H1 (cell line): ENCODE data around the gene GIGYF2. TPM values are rescaled to one million over a fixed set of nuclear protein-coding genes. Genes with fewer than 3 reads are reported as not detected.

Source experiments
- CTCF ChIA-PET: fragments of 300-600 bp; sonication (Branson Sonifier 250); formaldehyde crosslinking; loops from one replicate; lab custom pipeline; 2021; ENCODE audit not compliant: partially characterized antibody; lab: Charles Lee
- POLR2A ChIA-PET: fragments of 300-600 bp; sonication (Branson Sonifier 250); formaldehyde crosslinking; loops from one replicate; lab custom pipeline; 2021; ENCODE audit warnings: inconsistent platforms; ENCODE audit not compliant: partially characterized antibody; lab: Charles Lee
- DNase-seq, 2 experiments: peaks; one replicate each; pipeline versions ENCODE4 v3.0.0 to v3.0.0-alpha.2; 2010 to 2022; ENCODE audit warnings: low spot score in 2 of 2, low read depth in 1 of 2, mixed read lengths in 1 of 2
- FAIRE-seq: peaks from 2 replicates; lab custom pipeline; 2011; peaks lifted over from hg19 to GRCh38; lab: Jason Lieb, UNC
- H2AFZ ChIP-seq: 2 replicates; pipeline ENCODE4 v1.8.1; 2012; ENCODE audit warnings: low read length, inconsistent platforms
- H2AK5ac ChIP-seq: 2 replicates; pipeline ENCODE4 v1.6.1; 2013; ENCODE audit warnings: low read depth, low read length
- H2BK120ac ChIP-seq: replicated peaks from 2 replicates; pipeline ENCODE3; 2013; ENCODE audit warnings: low read depth, low read length, inconsistent platforms
- H2BK12ac ChIP-seq: 2 replicates; pipeline ENCODE4 v1.6.1; 2013; ENCODE audit warnings: low read depth, low read length
- H2BK15ac ChIP-seq: 2 replicates; pipeline ENCODE4 v1.6.1; 2013; ENCODE audit warnings: low read length
- H2BK20ac ChIP-seq: 2 replicates; pipeline ENCODE4 v1.6.1; 2013; ENCODE audit warnings: low read length
- H2BK5ac ChIP-seq: 2 replicates; pipeline ENCODE4 v1.6.1; 2013; ENCODE audit warnings: low read depth, low read length
- H3K14ac ChIP-seq: 2 replicates; pipeline ENCODE4 v1.6.1; 2013; ENCODE audit warnings: inconsistent platforms; ENCODE audit not compliant: insufficient read length
- H3K18ac ChIP-seq: 2 replicates; pipeline ENCODE4 v1.6.1; 2013; ENCODE audit warnings: low read length; ENCODE audit errors: extremely low read depth
- H3K23ac ChIP-seq: 2 replicates; pipeline ENCODE4 v1.6.1; 2013; ENCODE audit warnings: inconsistent platforms; ENCODE audit not compliant: insufficient read length
- H3K23me2 ChIP-seq: 2 replicates; pipeline ENCODE4 v1.6.1; 2013; ENCODE audit warnings: low read depth, low read length
- H3K27ac ChIP-seq: 2 replicates; pipeline ENCODE4 v1.6.1; 2011; ENCODE audit warnings: low read depth, low read length, inconsistent platforms
- H3K27me3 ChIP-seq, 4 experiments: replicated peaks in 1 of 4; 1 replicate in 1 of 4; 2 replicates in 3 of 4; pipeline versions ENCODE4 v1.6.1 to v1.8.1; 2011 to 2013; ENCODE audit warnings: low read length in 3 of 4, mild to moderate bottlenecking in 3 of 4, inconsistent platforms in 2 of 4, mixed read lengths in 2 of 4, moderate library complexity in 1 of 4; ENCODE audit not compliant: control insufficient read depth in 3 of 4, insufficient read depth in 3 of 4; ENCODE audit errors: extremely low read depth in 1 of 4
- H3K36me3 ChIP-seq, 4 experiments: 2 replicates each; pipeline versions ENCODE4 v1.6.1 to v1.8.1; 2011 to 2013; ENCODE audit warnings: mild to moderate bottlenecking in 4 of 4, low read length in 3 of 4, moderate library complexity in 2 of 4, control low read depth in 1 of 4, inconsistent platforms in 1 of 4; ENCODE audit not compliant: insufficient read depth in 4 of 4, control insufficient read depth in 2 of 4
- H3K4ac ChIP-seq: replicated peaks from 2 replicates; pipeline ENCODE3; 2013; ENCODE audit warnings: low read length, low read depth, mixed read lengths, inconsistent platforms; ENCODE audit not compliant: insufficient read length
- H3K4me1 ChIP-seq, 4 experiments: replicated peaks in 1 of 4; 1 replicate in 1 of 4; 2 replicates in 3 of 4; pipeline versions ENCODE4 v1.6.1 to v1.8.1; 2011 to 2013; ENCODE audit warnings: low read length in 3 of 4, inconsistent platforms in 2 of 4, mixed read lengths in 1 of 4; ENCODE audit not compliant: insufficient read depth in 4 of 4, control insufficient read depth in 3 of 4
- H3K4me2 ChIP-seq, 2 experiments: 2 replicates each; pipeline versions ENCODE4 v1.6.1 to v1.8.1; 2011 to 2013; ENCODE audit warnings: low read depth in 2 of 2, low read length in 2 of 2, control low read depth in 1 of 2, inconsistent platforms in 1 of 2, mild to moderate bottlenecking in 1 of 2; ENCODE audit not compliant: insufficient read depth in 1 of 2
- H3K4me3 ChIP-seq, 4 experiments: fragments of 200-600, 300-600 bp in 1 of 4; sonication (generic), shearing (Covaris generic), sonication (Bioruptor Twin) in 1 of 4; 2 replicates each; pipeline versions ENCODE4 v1.5.1 to v1.8.1; 2011 to 2016; ENCODE audit warnings: low read length in 4 of 4, low read depth in 3 of 4, control low read depth in 2 of 4, inconsistent platforms in 2 of 4, mild to moderate bottlenecking in 2 of 4, mixed read lengths in 1 of 4, moderate library complexity in 1 of 4; ENCODE audit not compliant: insufficient read depth in 2 of 4; ENCODE audit errors: extremely low read depth in 1 of 4
- H3K56ac ChIP-seq: replicated peaks from 2 replicates; pipeline ENCODE3; 2013; ENCODE audit warnings: low read depth, mild to moderate bottlenecking, mixed read lengths, low read length, inconsistent platforms; ENCODE audit not compliant: insufficient read length
- H3K79me1 ChIP-seq: 2 replicates; pipeline ENCODE4 v1.6.1; 2013; ENCODE audit warnings: low read depth, low read length, control low read depth
- H3K79me2 ChIP-seq, 2 experiments: 2 replicates each; pipeline versions ENCODE4 v1.6.1 to v1.8.1; 2012 to 2013; ENCODE audit warnings: low read length in 2 of 2, mild to moderate bottlenecking in 2 of 2, inconsistent platforms in 1 of 2; ENCODE audit not compliant: insufficient read depth in 2 of 2, control insufficient read depth in 1 of 2
- H3K9ac ChIP-seq, 4 experiments: replicated peaks in 1 of 4; 1 replicate in 1 of 4; 2 replicates in 3 of 4; pipeline versions ENCODE4 v1.6.1 to v1.8.1; 2011 to 2013; ENCODE audit warnings: low read depth in 3 of 4, low read length in 3 of 4, control low read depth in 2 of 4, mild to moderate bottlenecking in 2 of 4, moderate library complexity in 2 of 4, inconsistent platforms in 1 of 4; ENCODE audit errors: extremely low read depth in 1 of 4
- H3K9me3 ChIP-seq, 2 experiments: 2 replicates each; pipeline versions ENCODE4 v1.6.1 to v1.8.1; 2012 to 2013; ENCODE audit warnings: mild to moderate bottlenecking in 2 of 2, moderate library complexity in 2 of 2, control low read depth in 1 of 2, inconsistent platforms in 1 of 2, low read depth in 1 of 2, low read length in 1 of 2, mixed read lengths in 1 of 2; ENCODE audit not compliant: insufficient read depth in 2 of 2
- H4K20me1 ChIP-seq, 2 experiments: replicated peaks in 1 of 2; 2 replicates each; pipeline versions ENCODE3 to v1.8.1; 2011 to 2013; ENCODE audit warnings: inconsistent platforms in 2 of 2, low read length in 2 of 2, mild to moderate bottlenecking in 1 of 2; ENCODE audit not compliant: insufficient read depth in 2 of 2, control insufficient read depth in 1 of 2
- H4K5ac ChIP-seq: 2 replicates; pipeline ENCODE4 v1.6.1; 2013; ENCODE audit warnings: low read length, low read depth, mixed read lengths, inconsistent platforms; ENCODE audit not compliant: insufficient read length
- H4K8ac ChIP-seq: 2 replicates; pipeline ENCODE4 v1.8.0; 2013; ENCODE audit warnings: mild to moderate bottlenecking, moderate library complexity, low read length, inconsistent platforms; ENCODE audit not compliant: insufficient read depth; ENCODE audit errors: extremely low read depth
- H4K91ac ChIP-seq: replicated peaks from 2 replicates; pipeline ENCODE3; 2013; ENCODE audit warnings: low read length, mixed read lengths, inconsistent platforms; ENCODE audit not compliant: insufficient read length
- BRCA1 ChIP-seq: IDR thresholded peaks from 2 replicates; pipeline ENCODE4 v1.6.1; 2012; ENCODE audit warnings: low read depth, low read length, improper control_type of control experiment
- JUN ChIP-seq: IDR thresholded peaks from 2 replicates; pipeline ENCODE4 v1.6.1; 2011; ENCODE audit warnings: low read depth, mild to moderate bottlenecking, improper control_type of control experiment, low read length
- KDM1A ChIP-seq: fragments of 200-600, 300-600 bp; sonication (generic); IDR thresholded peaks from 2 replicates; pipeline ENCODE4 v1.7.1; 2016; ENCODE audit warnings: mild to moderate bottlenecking, low read length, borderline replicate concordance
- KDM5A ChIP-seq: fragments of 200-600 bp; IDR thresholded peaks from 2 replicates; pipeline ENCODE4 v1.7.1; 2012; ENCODE audit warnings: mild to moderate bottlenecking, low read length, inconsistent platforms, mixed read lengths
- POLR2A ChIP-seq, 2 experiments: IDR thresholded peaks; 1 replicate in 1 of 2; 2 replicates in 1 of 2; pipeline ENCODE4 v1.6.1; 2011; ENCODE audit warnings: low read depth in 2 of 2, low read length in 2 of 2, mild to moderate bottlenecking in 2 of 2; ENCODE audit errors: control extremely low read depth in 1 of 2
- POU5F1 ChIP-seq: IDR thresholded peaks from 2 replicates; pipeline ENCODE4 v1.6.1; 2011; ENCODE audit warnings: low read depth, mild to moderate bottlenecking, low read length, moderate library complexity
- RBBP5 ChIP-seq: IDR thresholded peaks from 2 replicates; pipeline ENCODE4 v1.7.1; 2012; ENCODE audit warnings: low read depth, mild to moderate bottlenecking, inconsistent platforms, low read length, moderate library complexity, borderline replicate concordance
- RNF2 ChIP-seq: fragments of 200-900, 300-1000 bp; sonication (generic); IDR thresholded peaks from 2 replicates; pipeline ENCODE4 v1.7.1; 2016; ENCODE audit warnings: borderline replicate concordance, low read depth, mild to moderate bottlenecking, antibody characterized with exemption, low read length; ENCODE audit not compliant: poor library complexity, severe bottlenecking; ENCODE audit errors: missing control alignments
- SIN3A ChIP-seq, 2 experiments: IDR thresholded peaks in 1 of 2; conservative IDR thresholded peaks in 1 of 2; 2 replicates each; pipeline ENCODE4 v1.6.1; 2011 to 2012; ENCODE audit warnings: low read length in 2 of 2, improper control_type of control experiment in 1 of 2, low read depth in 1 of 2, mild to moderate bottlenecking in 1 of 2
- WGBS, 2 experiments: shearing (Covaris generic) in 1 of 2; methylation state at CpG; one replicate each; pipeline versions ENCODE4 v1.1.6 to v1.1.7; 2013 to 2015; ENCODE audit warnings: low lambda C conversion rate in 2 of 2, mixed read lengths in 2 of 2, inconsistent platforms in 1 of 2, low coverage in 1 of 2, missing lambda C conversion rate in 1 of 2; ENCODE audit not compliant: insufficient replicate concordance in 2 of 2, insufficient coverage in 1 of 2, insufficient read length in 1 of 2; ENCODE audit errors: extremely low coverage in 1 of 2, missing lambda C conversion rate in 1 of 2; 5-methylcytosine and 5-hydroxymethylcytosine counted together
- polyA plus RNA-seq, 7 experiments: library from polyadenylated mRNA; depleted of rRNA in 3 of 7; stranded (reverse) in 5 of 7; unstranded in 2 of 7; fragments of >200 nt in 5 of 7; fragments of 200-250 nt in 2 of 7; gene quantifications; 1 replicate in 5 of 7; 2 replicates in 1 of 7; 4 replicates in 1 of 7; pipeline versions ENCODE4 v1.2.1 to v1.2.3, GENCODE V29; 2011 to 2013; ENCODE audit warnings: missing spikeins in 2 of 7, mixed read lengths in 2 of 7
- total RNA-seq: library from RNA; stranded (reverse); fragmentation: NEBNext Ultra II Directional; extraction: Animal tissue kit (Norgen Biotek cat#: 25700); gene quantifications from 2 replicates; pipeline ENCODE4 v1.2.1, GENCODE V29; 2021

GIGYF2 gene
- total and polyA plus RNA-seq, 2 of the 8 experiments (the other 6 are each of a cell fraction or from before 2014, with no cell fraction given): 22.3 to 62.0 TPM

DNA sequence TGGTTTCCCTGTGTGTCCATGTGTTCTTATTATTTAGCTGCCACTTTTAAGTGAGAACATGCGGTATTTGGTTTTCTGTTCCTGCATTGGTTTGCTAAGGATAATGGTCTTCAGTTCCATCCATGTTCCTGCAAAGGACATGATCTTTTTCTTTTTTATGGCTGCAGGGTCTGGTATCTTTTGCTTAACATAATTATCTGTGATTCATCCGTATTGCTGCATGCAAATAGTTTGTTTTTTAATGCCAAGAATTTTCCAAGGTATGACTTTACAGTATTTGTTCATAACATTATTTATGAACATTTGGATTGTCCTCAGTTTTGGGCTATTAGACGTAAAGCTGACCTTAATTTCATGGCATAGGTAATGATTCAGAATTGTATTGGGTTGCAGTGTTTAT, 17.8 kb downstream of the GIGYF2 start:
- no peaks in the 10 kb centered on the region for H3K27me3 ChIP-seq
- H3K79me2 ChIP-seq: peaks cover 0 to 93% of the 10 kb centered on the region in 2 experiments; a peak in 2 of 4 replicates
- DNase-seq (no peak), FAIRE-seq (no peak)
- H2BK15ac ChIP-seq: no peak overlapping the region
- ChIA-PET CTCF (no interaction called here), POLR2A (interaction anchor here (1.0 kb wide), 1 partner anchor 9 kb away, joined by 3 read pairs; no protein-coding TSS in a partner anchor)
- no peak overlapping the region for H2BK5ac ChIP-seq
- H2AK5ac ChIP-seq: no peak overlapping the region
- H3K9me3 ChIP-seq: no peaks in the 10 kb centered on the region
- no peak overlapping the region for H2BK12ac ChIP-seq
- H3K56ac ChIP-seq: no peak overlapping the region
- H3K4me3 ChIP-seq: no peak overlapping the region
- 87% methylated on average over 3 of the region's 3 CpGs; no CpG with 5 or more reads in 1 of the 2 experiments for WGBS, 2 experiments
- H3K14ac ChIP-seq: no peak overlapping the region
- H3K27ac ChIP-seq: no peak overlapping the region
- H3K4me2 ChIP-seq: no peak overlapping the region
- no peak overlapping the region for H2AFZ ChIP-seq
- no peak overlapping the region for H2BK120ac ChIP-seq
- no peak overlapping the region for H4K91ac ChIP-seq
- no peaks in the 10 kb centered on the region for H3K4me1 ChIP-seq
- H3K4ac ChIP-seq: no peak overlapping the region
- peaks cover 0 to 16% (median 0%) of the 10 kb centered on the region in 4 experiments; a peak in 1 of 8 replicates for H3K36me3 ChIP-seq
- no peak overlapping the region for H2BK20ac ChIP-seq
- H4K5ac ChIP-seq: no peak overlapping the region
- no peak overlapping the region for H3K18ac ChIP-seq
- TF ChIP-seq RNF2: no peak
- TF ChIP-seq POLR2A (IDR thresholded peaks at IDR 0.05; ENCODE audit: control extremely low read depth in 1 of 2, low read depth in 2 of 2, low read length in 2 of 2): no peak
- no peak for TF ChIP-seq JUN
- TF ChIP-seq KDM5A: no peak
- no peak for TF ChIP-seq RBBP5
- TF ChIP-seq POU5F1: no peak
- TF ChIP-seq KDM1A: no peak
- TF ChIP-seq SIN3A (conservative IDR thresholded peaks at IDR 0.05 in 1 of 2, IDR thresholded peaks at IDR 0.05 in 1 of 2; ENCODE audit: low read depth in 1 of 2, low read length in 2 of 2): no peak
- TF ChIP-seq BRCA1: no peak
- no peak overlapping the region for H3K9ac ChIP-seq
- H4K8ac ChIP-seq: no peak overlapping the region
- no peak overlapping the region for H3K23ac ChIP-seq
- no peaks in the 10 kb centered on the region for H3K23me2 ChIP-seq
- peaks cover 5% of the 10 kb centered on the region in 2 experiments for H4K20me1 ChIP-seq
- peaks cover 2% of the 10 kb centered on the region for H3K79me1 ChIP-seq
